ENCODE measurements around the gene ZMYND15. TPM values are rescaled to one million over a fixed set of nuclear protein-coding genes. Genes with fewer than 3 reads are reported as not detected.

ZMYND15 gene
- total and polyA plus RNA-seq, 2 of the 13 experiments (the other 11 are each of a cell fraction or from before 2014, with no cell fraction given): 0.24 to 2.7 TPM

GRCh38 chr17:4721203-4722135 lies 18.2 kb upstream of the ZMYND15 start (continued):
- no peak for TF ChIP-seq ZMAT3 (CRISPR knock-in tag; conservative IDR thresholded peaks at IDR 0.05)
- 0 out of 2 replicates have a peak, but pooled peaks have one; percentile 20 for TF ChIP-seq ZMYM4 (CRISPR knock-in tag; IDR thresholded peaks at IDR 0.05)
- peak; percentile 92 for TF ChIP-seq JUNB (CRISPR knock-in tag; IDR thresholded peaks at IDR 0.05; ENCODE audit: borderline replicate concordance)
- peak; percentile 77; the same call in 1 of the 2 replicates for TF ChIP-seq ATF3 (CRISPR knock-in tag; IDR thresholded peaks at IDR 0.05)
- no peak for TF ChIP-seq U2AF1 (optimal IDR thresholded peaks at IDR 0.05; ENCODE audit: low read depth, low read length)
- no peak for TF ChIP-seq ZNF264 (CRISPR knock-in tag; IDR thresholded peaks at IDR 0.05)
- TF ChIP-seq KDM4B (CRISPR knock-in tag; IDR thresholded peaks at IDR 0.05): no peak
- TF ChIP-seq MZF1 (CRISPR knock-in tag; IDR thresholded peaks at IDR 0.05; ENCODE audit: borderline replicate concordance): no peak
- peak; percentile 84 for TF ChIP-seq ZFY (CRISPR knock-in tag; IDR thresholded peaks at IDR 0.05)
- no peak; the same call in 1 of the 2 replicates for TF ChIP-seq ZNF451 (CRISPR knock-in tag; IDR thresholded peaks at IDR 0.05)
- TF ChIP-seq KLF6 (CRISPR knock-in tag; IDR thresholded peaks at IDR 0.05): no peak
- no peak for TF ChIP-seq ZNF737 (CRISPR knock-in tag; IDR thresholded peaks at IDR 0.05; ENCODE audit: borderline replicate concordance)
- TF ChIP-seq ZBTB20 (CRISPR knock-in tag; IDR thresholded peaks at IDR 0.05; ENCODE audit: borderline replicate concordance, low read depth): no peak
- TF ChIP-seq ZNF564 (CRISPR knock-in tag; IDR thresholded peaks at IDR 0.05): no peak
- peak; percentile 51 for TF ChIP-seq SP5 (CRISPR knock-in tag; IDR thresholded peaks at IDR 0.05; ENCODE audit: borderline replicate concordance, low read depth)
- no peak for TF ChIP-seq HIVEP1 (CRISPR knock-in tag; IDR thresholded peaks at IDR 0.05)
- peak; percentile 64; the same call in 1 of the 2 replicates for TF ChIP-seq FOXO1 (CRISPR knock-in tag; IDR thresholded peaks at IDR 0.05)
- no peak for TF ChIP-seq REXO4 (CRISPR knock-in tag; IDR thresholded peaks at IDR 0.05; ENCODE audit: borderline replicate concordance)
- TF ChIP-seq ZSCAN5A (CRISPR knock-in tag; IDR thresholded peaks at IDR 0.05; ENCODE audit: borderline replicate concordance): peak; percentile 40; the same call in 1 of the 2 replicates
- no peak for TF ChIP-seq ZNF577 (CRISPR knock-in tag; IDR thresholded peaks at IDR 0.05; ENCODE audit: borderline replicate concordance, low read depth)
- no peak for TF ChIP-seq ZNF770 (CRISPR knock-in tag; IDR thresholded peaks at IDR 0.05)
- TF ChIP-seq ARID3A (IDR thresholded peaks at IDR 0.05; ENCODE audit: low read depth, low read length): peak; percentile 84
- 0 out of 2 replicates have a peak, but pooled peaks have one; percentile 13 for TF ChIP-seq ZBTB21 (CRISPR knock-in tag; IDR thresholded peaks at IDR 0.05)
